ENCODE measurements around the gene GARIN5A. TPM values are rescaled to one million over a fixed set of nuclear protein-coding genes. Genes with fewer than 3 reads are reported as not detected.

GARIN5A gene
- total RNA-seq, 4 donors from 2014 or later: 0.55 to 4.2 (median 0.79) TPM; not detected in 1

DNA sequence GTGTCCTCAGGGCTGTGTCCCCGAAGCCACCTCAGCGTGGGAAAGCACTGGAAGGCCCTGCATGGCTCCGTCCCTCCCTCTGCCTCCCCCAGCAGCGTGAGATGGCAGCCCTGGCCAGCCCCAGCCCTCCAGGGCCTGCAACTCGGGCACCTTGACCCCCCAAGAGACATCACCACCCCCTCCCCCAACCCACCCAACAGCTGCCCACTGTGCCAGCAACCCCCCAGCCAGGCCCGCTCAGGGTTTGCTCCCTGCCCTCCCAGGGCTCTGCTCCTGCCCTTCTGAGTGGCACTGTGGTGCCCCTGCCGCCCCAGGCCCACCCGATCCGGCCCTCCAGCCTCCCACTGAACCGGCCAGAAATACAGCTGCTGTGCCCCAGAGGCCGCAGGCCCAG, 38.5 kb upstream of the GARIN5A start:
- Histone ChIP-seq H3K4me3 (no peak overlapping the region), H3K27me3 (peaks cover 30% of the 10 kb centered on the region), H3K4me1 (peaks cover 5 to 11% (median 6%) of the 10 kb centered on the region in 4 donors), H3K27ac (no peak overlapping the region), H3K36me3 (no peaks in the 10 kb centered on the region), H3K9me3 (no peaks in the 10 kb centered on the region)
- in situ Hi-C loops (cut with MboI; ENCODE audit: low pct_ligation_motif_present in 1 of 4, low pct_unique_long_range_greater_than_20kb in 1 of 4, low sequenced_read_pairs in 3 of 4) (no loop called here), intact Hi-C loops (cut with DNase I; ENCODE audit: low total_unique reads) (no loop called here)
- 75% methylated on average over 9 of the region's 11 CpGs; no CpG with 5 or more reads in 1 of the 2 donors for WGBS, 2 donors (ENCODE audit: low coverage in 1 of 2)
- no peak for TF ChIP-seq EP300 (IDR thresholded peaks at IDR 0.05; ENCODE audit: low read depth)
- TF ChIP-seq, protein P1, sequence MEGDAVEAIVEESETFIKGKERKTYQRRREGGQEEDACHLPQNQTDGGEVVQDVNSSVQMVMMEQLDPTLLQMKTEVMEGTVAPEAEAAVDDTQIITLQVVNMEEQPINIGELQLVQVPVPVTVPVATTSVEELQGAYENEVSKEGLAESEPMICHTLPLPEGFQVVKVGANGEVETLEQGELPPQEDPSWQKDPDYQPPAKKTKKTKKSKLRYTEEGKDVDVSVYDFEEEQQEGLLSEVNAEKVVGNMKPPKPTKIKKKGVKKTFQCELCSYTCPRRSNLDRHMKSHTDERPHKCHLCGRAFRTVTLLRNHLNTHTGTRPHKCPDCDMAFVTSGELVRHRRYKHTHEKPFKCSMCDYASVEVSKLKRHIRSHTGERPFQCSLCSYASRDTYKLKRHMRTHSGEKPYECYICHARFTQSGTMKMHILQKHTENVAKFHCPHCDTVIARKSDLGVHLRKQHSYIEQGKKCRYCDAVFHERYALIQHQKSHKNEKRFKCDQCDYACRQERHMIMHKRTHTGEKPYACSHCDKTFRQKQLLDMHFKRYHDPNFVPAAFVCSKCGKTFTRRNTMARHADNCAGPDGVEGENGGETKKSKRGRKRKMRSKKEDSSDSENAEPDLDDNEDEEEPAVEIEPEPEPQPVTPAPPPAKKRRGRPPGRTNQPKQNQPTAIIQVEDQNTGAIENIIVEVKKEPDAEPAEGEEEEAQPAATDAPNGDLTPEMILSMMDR (IDR thresholded peaks at IDR 0.05): no peak
- TF ChIP-seq POLR2A (IDR thresholded peaks at IDR 0.05): no peak
- no peak for TF ChIP-seq POLR2AphosphoS5 (IDR thresholded peaks at IDR 0.05)
- DNase-seq: no peak

DNA sequence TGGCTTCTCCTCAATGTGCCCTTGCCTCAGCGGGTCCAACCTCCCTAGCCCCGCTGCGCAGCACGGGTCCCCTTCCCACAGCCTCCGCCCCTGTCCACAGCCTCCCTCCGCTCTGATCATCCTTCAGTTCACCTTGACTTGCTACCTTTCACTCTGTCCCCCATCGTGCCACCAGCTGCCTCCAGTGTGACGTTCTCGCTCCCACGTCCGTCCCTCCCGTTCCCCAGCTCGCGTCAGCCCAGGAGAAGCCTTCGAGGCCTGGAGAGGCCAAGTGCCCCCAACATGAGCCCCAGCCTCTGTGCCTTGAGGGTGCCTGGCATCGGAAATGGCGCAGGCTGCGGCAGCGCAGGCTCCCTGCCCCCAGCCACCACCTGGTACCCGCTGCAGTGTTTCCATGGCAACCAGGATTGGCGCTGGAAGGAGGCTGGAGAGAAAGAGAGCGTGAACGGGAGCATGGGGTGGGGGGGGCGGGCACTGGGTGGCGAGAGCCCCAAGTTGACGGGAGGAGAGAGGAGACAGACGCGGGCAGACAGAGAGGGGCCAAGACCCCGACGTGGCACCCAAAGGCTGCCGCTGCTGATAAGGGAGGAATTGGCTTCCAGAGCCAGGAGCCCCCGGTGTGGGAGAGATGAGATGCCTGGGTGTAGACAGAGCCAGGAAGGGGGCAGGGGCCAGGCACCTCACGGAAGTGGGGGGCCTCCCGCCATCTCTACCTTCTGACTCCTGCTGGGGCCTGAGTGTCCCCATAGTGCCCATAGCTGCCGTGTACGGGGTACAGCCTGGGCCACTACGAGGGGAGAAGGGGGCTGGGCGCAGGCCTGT, 37.9 kb upstream of the GARIN5A start:
- WGBS, 2 donors (ENCODE audit: low coverage in 1 of 2): 7 to 48% methylated on average over 3 to 34 of the region's 38 CpGs
- no peak for DNase-seq
- H3K36me3 ChIP-seq: no peaks in the 10 kb centered on the region
- H3K4me1 ChIP-seq: peaks cover 7 to 14% (median 9%) of the 10 kb centered on the region in 4 donors
- in situ Hi-C loops (cut with MboI; ENCODE audit: low pct_ligation_motif_present in 1 of 4, low pct_unique_long_range_greater_than_20kb in 1 of 4, low sequenced_read_pairs in 3 of 4): no loop called here
- H3K9me3 ChIP-seq: no peaks in the 10 kb centered on the region
- intact Hi-C loops (cut with DNase I; ENCODE audit: low total_unique reads): no loop called here
- TF ChIP-seq POLR2AphosphoS5 (IDR thresholded peaks at IDR 0.05) (no peak), EP300 (IDR thresholded peaks at IDR 0.05; ENCODE audit: low read depth) (no peak), POLR2A (IDR thresholded peaks at IDR 0.05) (no peak)
- TF ChIP-seq, protein P1 (IDR thresholded peaks at IDR 0.05): no peak
- no peak overlapping the region for H3K27ac ChIP-seq
- no peak overlapping the region for H3K4me3 ChIP-seq
- H3K27me3 ChIP-seq: peaks cover 30% of the 10 kb centered on the region

- no peak within 1 kb of the TSS for H3K4me3 ChIP-seq
- in situ Hi-C loops (cut with MboI; ENCODE audit: low pct_ligation_motif_present in 1 of 4, low pct_unique_long_range_greater_than_20kb in 1 of 4, low sequenced_read_pairs in 3 of 4) (no loop called here), intact Hi-C loops (cut with DNase I; ENCODE audit: low total_unique reads) (no loop called here)
- H3K36me3 ChIP-seq: no peaks in the 10 kb centered on the region
- no peak for DNase-seq
- H3K4me1 ChIP-seq: peaks cover 7 to 14% (median 9%) of the 10 kb centered on the region in 4 donors
- no peaks in the 10 kb centered on the region for H3K9me3 ChIP-seq
- H3K27me3 ChIP-seq: peaks cover 30% of the 10 kb centered on the region
- TF ChIP-seq, protein P1 (IDR thresholded peaks at IDR 0.05): no peak
- TF ChIP-seq EP300 (IDR thresholded peaks at IDR 0.05; ENCODE audit: low read depth) (no peak), POLR2AphosphoS5 (IDR thresholded peaks at IDR 0.05) (no peak), POLR2A (IDR thresholded peaks at IDR 0.05) (no peak)
- H3K27ac ChIP-seq: no peak within 1 kb of the TSS
- WGBS, 2 donors (ENCODE audit: low coverage in 1 of 2): 29% methylated on average over 22 of the region's 22 CpGs; no CpG with 5 or more reads in 1 of the 2 donors
Observed at GRCh38 chr19:50513746-50514345, 37.2 kb upstream of the GARIN5A start, which contains the start of gene ASPDH. ASPDH (minus strand) TSS chr19:50513913; CDS start chr19:50513823, 90 bp downstream.

DNA sequence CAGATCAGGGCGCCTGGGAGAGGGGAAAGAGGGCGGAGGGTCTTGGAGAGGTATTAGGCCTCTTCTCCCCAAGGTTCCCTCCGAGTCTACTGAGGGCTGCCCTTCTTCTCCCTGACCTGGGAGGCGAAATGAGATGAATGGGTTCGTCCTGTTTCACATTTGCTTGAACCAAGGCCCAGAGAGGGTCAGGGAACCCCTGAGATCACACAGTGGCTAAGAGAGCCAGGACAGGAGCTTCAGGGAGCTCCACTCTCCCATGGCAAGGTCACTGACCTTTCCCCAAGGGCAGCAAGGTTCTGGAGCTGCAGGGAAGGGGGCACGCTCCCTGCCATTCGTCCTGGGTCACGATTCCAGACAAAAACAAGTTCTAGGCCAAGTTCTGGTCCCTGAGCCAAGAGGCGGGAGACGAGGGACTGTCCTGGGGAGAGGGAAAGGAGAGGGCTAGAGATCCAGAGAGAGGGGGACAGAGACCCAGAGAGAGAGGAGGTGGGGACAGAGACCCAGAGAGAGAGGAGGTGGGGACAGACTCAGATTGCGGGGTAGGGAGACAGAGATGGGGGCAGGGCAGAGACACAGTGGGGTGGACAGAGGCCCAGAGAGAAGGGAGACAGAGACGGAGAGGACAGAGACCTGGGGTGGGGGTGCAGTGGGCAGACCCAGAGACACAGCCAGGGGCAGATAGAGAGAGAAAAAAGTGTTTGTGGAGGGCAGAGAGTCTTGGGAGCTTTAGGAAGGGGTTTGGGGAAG, 36.5 kb upstream of the GARIN5A start:
- Histone ChIP-seq H3K36me3 (no peaks in the 10 kb centered on the region), H3K27ac (no peak overlapping the region), H3K27me3 (peaks cover 30% of the 10 kb centered on the region), H3K4me3 (no peak overlapping the region), H3K4me1 (peaks cover 7 to 14% (median 9%) of the 10 kb centered on the region in 4 donors), H3K9me3 (no peaks in the 10 kb centered on the region)
- no peak for TF ChIP-seq EP300 (IDR thresholded peaks at IDR 0.05; ENCODE audit: low read depth)
- TF ChIP-seq POLR2AphosphoS5 (IDR thresholded peaks at IDR 0.05): no peak
- TF ChIP-seq, protein P1 (IDR thresholded peaks at IDR 0.05): no peak
- no peak for TF ChIP-seq POLR2A (IDR thresholded peaks at IDR 0.05)
- no peak for DNase-seq
- WGBS, 2 donors (ENCODE audit: low coverage in 1 of 2): 32 to 53% methylated on average over 4 to 12 of the region's 12 CpGs
- intact Hi-C loops (cut with DNase I; ENCODE audit: low total_unique reads) (no loop called here), in situ Hi-C loops (cut with MboI; ENCODE audit: low pct_ligation_motif_present in 1 of 4, low pct_unique_long_range_greater_than_20kb in 1 of 4, low sequenced_read_pairs in 3 of 4) (no loop called here)
